Esophagus squamous epithelium (tissue), 4 donors: ENCODE results near the gene NOS1.

Source experiments
- CTCF ChIP-seq, 6 experiments: fragments of 450-650 bp in 4 of 6; fragments of 200-600 bp in 2 of 6; sonication (generic) in 2 of 6; IDR thresholded peaks; one replicate each; pipeline ENCODE4 v1.5.1; 2016 to 2019; ENCODE audit warnings: antibody characterized with exemption in 6 of 6, mild to moderate bottlenecking in 4 of 6, moderate library complexity in 4 of 6
- POLR2A ChIP-seq, 4 donors: fragments of 450-650 bp; IDR thresholded peaks; one replicate each; pipeline ENCODE4 v1.6.1; 2017; ENCODE audit warnings: antibody characterized with exemption in 4 of 4, mild to moderate bottlenecking in 4 of 4, moderate library complexity in 3 of 4

GRCh38 chr12:117255386-117255785, 106.0 kb downstream of the NOS1 start:
- TF ChIP-seq CTCF (IDR thresholded peaks at IDR 0.05) = no peak
- no peak for TF ChIP-seq POLR2A (IDR thresholded peaks at IDR 0.05)
